HG02763 (cell line): ENCODE results near the gene PDIA6.

Experiments
- ATAC-seq: cut with Tn5 transposase; IDR thresholded peaks from one replicate; pipeline ENCODE4 v1.9.1; 2021; ENCODE audit warnings: mild to moderate bottlenecking, moderate library complexity; ENCODE audit not compliant: unreplicated experiment

PDIA6 gene

DNA sequence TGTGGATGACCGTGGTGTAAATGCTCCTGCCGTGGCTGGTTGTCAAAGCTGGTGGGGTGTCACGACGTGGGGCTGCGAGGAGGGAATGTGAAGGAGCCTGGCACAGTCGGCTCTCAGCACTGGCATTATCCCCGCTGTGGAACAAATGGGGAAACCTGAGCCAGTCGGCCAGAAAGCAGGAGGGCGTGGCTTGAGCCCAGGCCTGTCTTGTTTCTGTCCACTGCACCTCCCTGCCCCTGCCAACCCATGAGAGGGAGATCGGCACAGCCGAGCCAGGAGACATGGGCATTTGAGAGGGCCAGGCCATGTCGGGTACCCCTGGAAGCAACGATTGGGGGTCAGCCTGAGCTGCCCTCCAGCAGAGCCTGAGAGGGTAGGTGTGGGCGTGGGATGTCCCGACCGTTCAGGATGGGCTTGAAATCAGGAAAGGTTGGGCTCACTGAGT, 44.5 kb downstream of the PDIA6 start:
- no peak for ATAC-seq

- no peak for ATAC-seq
These were observed 46.7 kb downstream of the PDIA6 start for GRCh38 chr2:10765914-10766313.

DNA sequence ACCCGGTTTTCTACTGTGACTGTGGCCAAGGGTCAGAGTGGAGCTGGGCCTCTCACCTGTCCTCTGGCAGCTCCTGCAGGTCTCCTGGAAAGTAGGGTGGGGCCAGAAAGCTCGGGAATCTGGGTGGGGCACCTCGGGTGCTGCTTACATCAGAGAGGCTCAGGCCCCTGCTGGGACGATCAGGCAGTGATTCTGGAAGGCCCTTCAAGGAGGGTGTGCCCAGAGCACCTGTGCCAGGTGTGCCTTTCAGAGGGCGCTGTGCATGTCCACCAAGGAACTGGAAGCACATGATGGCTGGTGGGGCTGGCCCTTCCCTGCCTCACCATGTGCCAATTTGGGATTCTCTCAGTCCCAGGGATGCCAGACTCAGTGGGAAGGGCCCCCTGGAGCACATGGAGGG, 47.1 kb downstream of the PDIA6 start:
- no peak for ATAC-seq

GRCh38 chr2:10764896-10765295, 47.7 kb downstream of the PDIA6 start:
- ATAC-seq: no peak

- no peak for ATAC-seq
These were observed 48.3 kb downstream of the PDIA6 start for GRCh38 chr2:10764096-10764785.

DNA sequence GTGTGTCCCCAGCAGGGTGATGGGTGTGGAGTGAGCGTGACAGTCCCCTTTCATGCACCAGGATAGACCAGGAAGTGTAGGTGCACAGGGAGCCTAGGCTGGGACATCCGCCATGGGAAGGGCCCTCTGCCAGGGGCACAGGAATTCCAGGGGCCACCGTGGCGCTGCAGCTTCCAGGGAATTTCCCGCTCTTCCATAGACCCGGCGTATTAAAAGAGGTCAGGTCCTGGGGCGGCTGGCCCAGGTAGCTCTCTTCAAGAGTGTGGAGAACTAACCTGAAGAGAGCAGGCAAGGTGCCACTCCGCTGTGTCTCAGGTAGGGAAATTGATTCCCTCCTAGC, 49.2 kb downstream of the PDIA6 start:
- ATAC-seq: no peak

- no peak for ATAC-seq
These were observed 49.7 kb downstream of the PDIA6 start for GRCh38 chr2:10762651-10763460.

- no peak for ATAC-seq
These were observed 51.0 kb downstream of the PDIA6 start for GRCh38 chr2:10761591-10761990.

DNA sequence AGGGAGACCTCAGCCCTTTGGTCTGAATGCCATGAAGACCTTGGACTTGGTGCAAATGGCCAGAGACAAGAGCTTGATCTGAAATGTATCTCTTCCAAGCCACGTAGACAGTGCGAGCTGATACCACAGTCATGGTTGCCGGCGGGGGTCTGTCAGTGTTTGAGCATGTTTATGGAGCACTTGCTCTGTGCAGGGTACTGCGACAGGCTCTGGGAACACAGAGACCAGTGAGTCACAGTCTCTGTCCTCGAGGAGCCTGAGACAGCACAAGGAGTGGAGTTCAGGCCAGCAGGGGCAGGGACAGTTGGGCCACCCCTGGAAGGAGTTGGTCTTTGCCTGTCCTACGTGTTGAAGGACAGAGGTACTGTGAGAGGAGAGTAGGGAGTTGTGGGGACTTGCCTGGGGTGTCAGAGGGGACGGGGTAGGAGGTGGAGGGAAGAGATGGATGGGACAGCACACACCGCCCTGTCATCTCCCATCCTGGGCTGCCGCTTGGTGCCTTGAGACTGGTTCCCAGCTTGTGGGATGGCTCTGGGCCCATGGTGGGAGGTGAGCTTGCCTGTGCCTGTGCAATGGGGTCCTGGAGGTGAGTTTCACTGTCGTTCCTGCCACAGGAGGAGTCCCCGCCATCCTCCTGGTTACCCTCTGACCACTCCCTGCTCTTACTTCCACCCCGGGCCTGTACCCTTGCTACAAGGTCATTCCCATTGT, 51.6 kb downstream of the PDIA6 start:
- no peak for ATAC-seq

DNA sequence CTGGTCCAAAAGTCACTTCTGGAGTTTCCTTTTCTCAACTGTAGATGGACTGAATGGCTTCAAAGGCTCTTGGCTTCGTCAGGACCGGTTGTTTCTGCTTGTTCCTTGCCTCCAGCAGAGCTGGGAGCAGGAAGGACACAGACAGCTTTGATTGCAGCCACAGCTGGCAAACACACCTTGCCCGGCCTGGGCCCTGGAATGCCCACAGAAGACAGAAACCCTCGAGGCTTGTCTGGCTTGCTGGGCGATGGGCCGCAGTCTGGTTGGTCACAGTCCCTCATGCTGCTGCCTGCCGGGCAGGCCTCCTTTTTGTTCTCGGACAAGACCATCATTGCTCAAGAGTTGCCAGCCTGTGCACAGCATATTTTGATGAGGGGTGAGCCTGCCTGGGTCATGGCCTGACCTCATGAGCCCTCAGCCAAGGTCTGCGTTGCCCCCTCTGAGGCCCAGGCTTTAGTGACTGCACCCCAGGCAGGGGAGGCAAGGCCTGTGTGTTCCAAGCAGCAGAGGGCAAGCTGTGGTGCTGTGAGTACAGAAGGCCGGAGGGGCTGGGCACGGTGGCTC, 53.4 kb downstream of the PDIA6 start:
- no peak for ATAC-seq

- ATAC-seq: no peak
These were observed 54.7 kb downstream of the PDIA6 start for GRCh38 chr2:10757814-10758286.

DNA sequence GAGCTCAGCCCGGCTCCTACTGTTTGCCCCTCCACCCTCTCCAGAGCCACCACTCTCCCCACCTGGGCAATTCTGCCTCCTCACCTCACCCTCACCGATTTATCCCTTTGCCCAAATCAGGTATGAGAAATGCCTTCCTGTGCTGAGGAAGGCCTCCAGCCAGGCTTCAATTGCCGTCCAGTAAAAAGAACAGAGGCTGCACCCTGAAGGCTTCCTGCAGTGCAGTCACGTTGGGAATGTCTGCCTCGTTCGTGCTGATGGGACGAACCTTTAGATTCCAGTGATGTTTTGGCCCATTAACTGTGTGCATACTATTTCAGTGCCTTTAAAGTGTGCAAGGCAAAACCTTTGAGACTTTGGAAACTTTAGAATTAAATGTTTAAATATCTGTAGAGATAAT, 57.0 kb downstream of the PDIA6 start:
- ATAC-seq: no peak

DNA sequence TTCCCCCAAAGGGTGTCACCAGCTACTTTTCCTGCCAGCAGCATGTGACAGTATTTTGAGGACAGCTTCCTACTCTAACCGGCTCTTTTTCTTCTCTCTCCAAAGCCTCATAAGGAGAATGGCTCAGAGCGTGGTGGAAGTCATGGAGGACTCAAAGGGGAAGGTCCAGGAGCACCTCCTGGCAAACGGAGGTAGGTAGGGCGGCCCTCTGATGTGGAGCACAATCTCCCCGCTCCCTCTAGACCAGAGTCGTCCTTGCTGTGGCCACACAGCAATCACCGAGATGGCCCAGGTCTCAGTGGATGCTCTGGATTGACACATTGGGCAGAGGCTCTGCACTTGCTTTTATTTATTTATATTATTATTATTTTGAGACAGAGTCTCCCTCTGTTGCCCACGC, 58.7 kb downstream of the PDIA6 start:
- ATAC-seq: no peak

DNA sequence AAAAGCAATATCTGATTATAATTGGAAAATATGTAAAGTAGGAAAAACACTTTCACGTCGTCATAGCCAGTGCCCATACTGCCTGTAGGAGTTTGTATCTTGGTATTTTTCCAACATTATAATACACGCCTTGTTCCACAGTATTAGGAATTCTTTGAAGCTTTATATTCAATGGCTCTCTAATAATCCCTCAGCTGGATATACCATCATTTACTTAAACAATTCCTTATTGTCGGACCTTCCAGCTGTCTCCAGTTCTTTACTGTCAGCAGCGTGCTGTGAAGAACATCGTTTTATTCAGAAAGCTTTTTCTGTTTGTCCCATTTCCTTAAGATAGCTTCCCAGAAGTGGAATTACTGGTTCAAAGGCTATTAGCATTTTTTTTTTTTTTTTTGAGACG, 59.4 kb downstream of the PDIA6 start:
- ATAC-seq: no peak

GRCh38 chr2:10752236-10752635, 60.3 kb downstream of the PDIA6 start:
- ATAC-seq: no peak

GRCh38 chr2:10750610-10751009, 62.0 kb downstream of the PDIA6 start:
- ATAC-seq: no peak

GRCh38 chr2:10742666-10743065, 69.9 kb downstream of the PDIA6 start:
- ATAC-seq: no peak

- ATAC-seq: no peak
These were observed 71.4 kb downstream of the PDIA6 start for GRCh38 chr2:10741139-10741538.

GRCh38 chr2:10740226-10740625, 72.4 kb downstream of the PDIA6 start:
- no peak for ATAC-seq

DNA sequence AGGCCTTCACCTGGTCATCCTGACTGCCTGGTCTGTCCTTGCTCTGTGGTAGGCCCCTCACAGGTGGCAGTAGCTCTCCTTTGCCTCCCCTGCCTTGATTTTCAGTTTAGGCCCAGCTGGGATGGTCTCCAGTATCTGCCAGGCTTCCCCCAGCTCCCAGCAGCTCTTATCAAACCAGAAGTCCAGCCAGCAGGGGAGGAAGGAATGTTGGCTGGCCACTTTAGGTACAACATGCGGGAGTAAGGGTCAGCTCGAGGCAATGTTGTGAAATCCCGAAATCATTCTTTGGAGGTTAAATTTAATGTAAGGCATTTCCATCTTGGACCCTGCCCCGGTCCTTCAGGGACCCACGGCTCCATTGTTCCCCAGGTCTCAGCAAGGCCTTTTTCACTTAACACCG, 74.4 kb downstream of the PDIA6 start:
- no peak for ATAC-seq

- no peak for ATAC-seq
These were observed 78.6 kb downstream of the PDIA6 start for GRCh38 chr2:10733980-10734379.

GRCh38 chr2:10733566-10733925, 79.0 kb downstream of the PDIA6 start:
- no peak for ATAC-seq
